HEK293 (cell line): ENCODE data around the gene DUSP22.

ENCODE experiments used
- CTCF ChIP-seq: fragments of 450-650 bp; formaldehyde crosslinking; IDR thresholded peaks from 2 replicates; pipeline ENCODE4 v1.5.1; 2016; ENCODE audit warnings: missing biosample characterization, missing genetic modification characterization
- PRDM10 ChIP-seq: fragments of 450-650 bp; formaldehyde crosslinking; IDR thresholded peaks from 2 replicates; pipeline ENCODE4 v1.5.1; 2016; ENCODE audit warnings: missing biosample characterization, missing genetic modification characterization
- SALL2 ChIP-seq: fragments of 450-650 bp; formaldehyde crosslinking; IDR thresholded peaks from 2 replicates; pipeline ENCODE4 v1.5.0; 2017; ENCODE audit warnings: missing biosample characterization, mild to moderate bottlenecking, missing genetic modification characterization, borderline replicate concordance
- TCF7L2 ChIP-seq: IDR thresholded peaks from 2 replicates; pipeline ENCODE4 v1.6.1; 2011; ENCODE audit warnings: low read depth, mild to moderate bottlenecking, inconsistent platforms, low read length, moderate library complexity, borderline replicate concordance
- ZBTB7A ChIP-seq: fragments of 450-650 bp; formaldehyde crosslinking; IDR thresholded peaks from 2 replicates; pipeline ENCODE4 v1.5.1; 2016; ENCODE audit warnings: low read depth, missing biosample characterization, missing genetic modification characterization
- ZNF341 ChIP-seq: fragments of 450-650 bp; formaldehyde crosslinking; IDR thresholded peaks from 2 replicates; pipeline ENCODE4; 2016; ENCODE audit warnings: low read depth, missing biosample characterization, missing genetic modification characterization
- ZNF555 ChIP-seq: fragments of 450-650 bp; formaldehyde crosslinking; conservative IDR thresholded peaks from 2 replicates; pipeline ENCODE4 v1.5.1; 2017; ENCODE audit warnings: missing biosample characterization, mild to moderate bottlenecking, missing genetic modification characterization, inconsistent platforms

GRCh38 chr6:302760-303159 is 10.5 kb downstream of the DUSP22 start:
- TF ChIP-seq ZNF341 (tag by site-specific recombination) (no peak), CTCF (tag by site-specific recombination) (no peak), ZBTB7A (tag by site-specific recombination) (no peak), SALL2 (tag by site-specific recombination) (no peak), TCF7L2 (no peak), PRDM10 (no peak), ZNF555 (tag by site-specific recombination) (no peak)
